A549 (cell line): ENCODE results near the gene ITGB1BP1. TPM values are rescaled to one million over a fixed set of nuclear protein-coding genes. Genes with fewer than 3 reads are reported as not detected.
A peak's percentile ranks its signal among the peaks of the same experiment; 100 is the strongest.

Experiments used
- ATAC-seq, 2 experiments: fragments of 200-7000 bp in 1 of 2; fragments of >200 bp in 1 of 2; cut with Nextera tagmentation in 1 of 2; cut with Tn5 transposase in 1 of 2; 3 replicates each; pipeline versions ENCODE4 v1.8.0 to v1.9.1; 2018 to 2020; ENCODE audit warnings: mild to moderate bottlenecking in 1 of 2, moderate library complexity in 1 of 2
- CTCF ChIA-PET: fragments of 300-600 bp; sonication (Branson Sonifier 250); formaldehyde crosslinking; extraction: SDS; loops from one replicate; lab custom pipeline; 2021; ENCODE audit warnings: antibody characterized with exemption, inconsistent platforms; lab: Yijun Ruan, JAX
- POLR2A ChIA-PET: fragments of 350-600 bp; formaldehyde crosslinking; extraction: SDS; loops from one replicate; lab custom pipeline; 2021; ENCODE audit warnings: antibody characterized with exemption, inconsistent platforms; lab: Yijun Ruan, JAX
- DNase-seq, 2 experiments: peaks; one replicate each; pipeline versions ENCODE4 v3.0.0 to v3.0.0-alpha.2; 2011 to 2016; ENCODE audit warnings: low read depth in 1 of 2, low spot score in 1 of 2
- FAIRE-seq: peaks from 2 replicates; lab custom pipeline; 2011; peaks lifted over from hg19 to GRCh38; lab: Jason Lieb, UNC
- H3K27ac ChIP-seq, 2 experiments: fragments of >200 bp; sonication (Bioruptor Twin); formaldehyde crosslinking; 3 replicates each; pipeline ENCODE4 v1.5.1; 2016 to 2017
- H3K4me1 ChIP-seq: fragments of >200 bp; sonication (Bioruptor Twin); formaldehyde crosslinking; 3 replicates; pipeline ENCODE4 v1.6.1; 2016
- H3K4me2 ChIP-seq: fragments of >200 bp; sonication (Bioruptor Twin); formaldehyde crosslinking; 3 replicates; pipeline ENCODE4 v1.6.1; 2016
- H3K4me3 ChIP-seq: fragments of >200 bp; sonication (Bioruptor Twin); formaldehyde crosslinking; 3 replicates; pipeline ENCODE4 v1.5.1; 2016
- H3K9me3 ChIP-seq: fragments of >200 bp; sonication (Bioruptor Twin); formaldehyde crosslinking; 3 replicates; pipeline ENCODE4 v1.6.1; 2016
- ATOH8 ChIP-seq: fragments of 250-450 bp; sonication (Bioruptor Pico); IDR thresholded peaks from 2 replicates; pipeline ENCODE4 v1.5.0; 2020; ENCODE audit warnings: low read depth, mild to moderate bottlenecking, moderate library complexity
- CBX2 ChIP-seq: fragments of 200-600 bp; sonication (generic); IDR thresholded peaks from 2 replicates; pipeline ENCODE4 v1.6.1; 2016; ENCODE audit warnings: low read depth, mild to moderate bottlenecking, borderline replicate concordance
- CEBPB ChIP-seq, 2 experiments: fragments of >200 bp in 1 of 2; sonication (Bioruptor Twin) in 1 of 2; formaldehyde crosslinking in 1 of 2; IDR thresholded peaks; 2 replicates each; pipeline ENCODE4 v1.6.1; 2012 to 2016
- CHD4 ChIP-seq: fragments of 200-600 bp; sonication (generic); IDR thresholded peaks from 2 replicates; pipeline ENCODE4 v1.6.1; 2016; ENCODE audit warnings: antibody characterized with exemption, mild to moderate bottlenecking, borderline replicate concordance
- EHMT2 ChIP-seq: fragments of 200-600 bp; sonication (generic); IDR thresholded peaks from 2 replicates; pipeline ENCODE4 v1.6.1; 2016; ENCODE audit warnings: antibody characterized with exemption, low read depth, mild to moderate bottlenecking, moderate library complexity
- EP300 ChIP-seq, 2 experiments: fragments of >200 bp; sonication (Bioruptor Twin); formaldehyde crosslinking; IDR thresholded peaks; 2 replicates in 1 of 2; 3 replicates in 1 of 2; pipeline ENCODE4 v1.6.1; 2016 to 2017
- FOSL2 ChIP-seq, 2 experiments: fragments of 450-650 bp in 1 of 2; fragments of >200 bp in 1 of 2; sonication (Bioruptor Twin) in 1 of 2; formaldehyde crosslinking; IDR thresholded peaks; 2 replicates each; pipeline versions ENCODE4 v1.5.0 to v1.6.1; 2016 to 2020; ENCODE audit warnings: mild to moderate bottlenecking in 1 of 2, moderate library complexity in 1 of 2
- FOXS1 ChIP-seq: fragments of 250-450 bp; sonication (Bioruptor Pico); IDR thresholded peaks from 2 replicates; pipeline ENCODE4 v1.5.0; 2020; ENCODE audit warnings: mild to moderate bottlenecking, moderate library complexity
- JUNB ChIP-seq: fragments of >200 bp; sonication (Bioruptor Twin); formaldehyde crosslinking; IDR thresholded peaks from 2 replicates; pipeline ENCODE4 v1.6.1; 2016
- MAZ ChIP-seq: fragments of 150-350 bp; IDR thresholded peaks from 2 replicates; pipeline ENCODE4 v1.6.1; 2014; ENCODE audit warnings: antibody characterized with exemption, low read depth, low read length, borderline replicate concordance
- MYC ChIP-seq: IDR thresholded peaks from 2 replicates; pipeline ENCODE4 v1.6.1; 2012; ENCODE audit warnings: mild to moderate bottlenecking, inconsistent platforms, low read length, improper control_type of control experiment, borderline replicate concordance
- NFE2L2 ChIP-seq: fragments of 150-350 bp; conservative IDR thresholded peaks from 2 replicates; pipeline ENCODE4 v1.6.1; 2014; ENCODE audit warnings: low read length
- PBX3 ChIP-seq: IDR thresholded peaks from 2 replicates; pipeline ENCODE4 v1.6.1; 2012
- RAD21 ChIP-seq, 2 experiments: fragments of >200 bp in 1 of 2; sonication (Bioruptor Twin) in 1 of 2; formaldehyde crosslinking in 1 of 2; IDR thresholded peaks in 1 of 2; conservative IDR thresholded peaks in 1 of 2; 2 replicates in 1 of 2; 3 replicates in 1 of 2; pipeline ENCODE4 v1.6.1; 2012 to 2018; ENCODE audit warnings: inconsistent platforms in 1 of 2
- RCOR1 ChIP-seq: fragments of 150-350 bp; IDR thresholded peaks from 2 replicates; pipeline ENCODE4 v1.6.1; 2014; ENCODE audit warnings: antibody characterized with exemption, low read length, low read depth
- TFCP2L1 ChIP-seq: fragments of 250-450 bp; sonication (Bioruptor Pico); IDR thresholded peaks from 2 replicates; pipeline ENCODE4 v1.5.0; 2021; ENCODE audit warnings: mild to moderate bottlenecking
- TP53 ChIP-seq: fragments of 250-450 bp; sonication (Bioruptor Pico); IDR thresholded peaks from 2 replicates; pipeline ENCODE4 v1.5.0; 2021; ENCODE audit warnings: mild to moderate bottlenecking, moderate library complexity
- WGBS: methylation state at CpG from one replicate; pipeline ENCODE4 v1.1.6; 2017; ENCODE audit errors: missing lambda C conversion rate; 5-methylcytosine and 5-hydroxymethylcytosine counted together
- polyA plus RNA-seq, 4 experiments: library from polyadenylated mRNA; depleted of rRNA in 3 of 4; stranded (reverse); fragments of >200 nt; fragmentation: RNase III in 1 of 4; extraction: RNeasy Plus Mini Kit Qiagen cat#74134 plus additional on column Dnase treatment in 1 of 4; gene quantifications; 2 replicates in 3 of 4; 3 replicates in 1 of 4; pipeline ENCODE4 v1.2.3, GENCODE V29; 2011 to 2017
- TF ChIP-seq, protein P1 (sequence below): fragments of >200 bp; sonication (Bioruptor Twin); formaldehyde crosslinking; IDR thresholded peaks from 3 replicates; pipeline ENCODE4 v1.5.1; 2016
- TF ChIP-seq, protein P2 (sequence below): fragments of >200 bp; sonication (Bioruptor Twin); formaldehyde crosslinking; IDR thresholded peaks from 3 replicates; pipeline ENCODE4 v1.6.1; 2016
- TF ChIP-seq, protein P3 (sequence below): fragments of 450-650 bp; IDR thresholded peaks from 2 replicates; pipeline ENCODE4 v1.6.1; 2014; ENCODE audit warnings: antibody characterized with exemption

Gene ITGB1BP1
- polyA plus RNA-seq, 2 of the 4 experiments (the other 2 are of a cell fraction), result 99.3 to 136 TPM

GRCh38 chr2:9404451-9404850 lies 18.9 kb downstream of the ITGB1BP1 start (continued):
- no peak for TF ChIP-seq CBX2
- TF ChIP-seq PBX3, result no peak

GRCh38 chr2:9403924-9404323 lies 19.4 kb downstream of the ITGB1BP1 start:
- Histone ChIP-seq H3K27ac (no peak overlapping the region), H3K4me1 (peaks cover 21% of the 10 kb centered on the region; the same call in 2 of the 3 replicates), H3K4me2 (no peak overlapping the region), H3K9me3 (no peaks in the 10 kb centered on the region), H3K4me3 (no peak overlapping the region)
- ChIA-PET CTCF (interaction anchor here (0.6 to 2.1 kb wide), 5 partner anchors 200 to 1470 kb away, joined by 3 to 6 read pairs (median 3); no protein-coding TSS in a partner anchor), POLR2A (no interaction called here)
- DNase-seq (no peak), ATAC-seq (no peak), FAIRE-seq (no peak)
- WGBS, result 70% methylated on average over 2 of the region's 2 CpGs
- no peak for TF ChIP-seq FOXS1 (CRISPR knock-in tag)
- no peak for TF ChIP-seq EHMT2
- no peak for TF ChIP-seq MYC
- no peak for TF ChIP-seq MAZ
- no peak for TF ChIP-seq CBX2
- no peak for TF ChIP-seq TP53 (CRISPR knock-in tag)
- no peak for TF ChIP-seq TFCP2L1 (CRISPR knock-in tag)
- TF ChIP-seq, all 56 proteins: peak for 0

GRCh38 chr2:9401646-9402371 lies 21.5 kb downstream of the ITGB1BP1 start:
- FAIRE-seq, result no peak
- no peak overlapping the region for H3K27ac ChIP-seq
- ChIA-PET POLR2A (interaction anchor here (0.5 to 0.6 kb wide), 3 partner anchors 15 to 73 kb away, joined by 3 to 5 read pairs (median 4); no protein-coding TSS in a partner anchor), CTCF (interaction anchor here (0.9 to 2.8 kb wide), 10 partner anchors 15 to 671 kb away, joined by 3 to 12 read pairs (median 4); partner anchors contain the start of genes ASAP2, CPSF3 and ITGB1BP1)
- no peaks in the 10 kb centered on the region for H3K9me3 ChIP-seq
- 94% methylated on average over 19 of the region's 19 CpGs for WGBS
- peaks cover 18% of the 10 kb centered on the region; the same call in 2 of the 3 replicates for H3K4me1 ChIP-seq
- TF ChIP-seq, protein P1, sequence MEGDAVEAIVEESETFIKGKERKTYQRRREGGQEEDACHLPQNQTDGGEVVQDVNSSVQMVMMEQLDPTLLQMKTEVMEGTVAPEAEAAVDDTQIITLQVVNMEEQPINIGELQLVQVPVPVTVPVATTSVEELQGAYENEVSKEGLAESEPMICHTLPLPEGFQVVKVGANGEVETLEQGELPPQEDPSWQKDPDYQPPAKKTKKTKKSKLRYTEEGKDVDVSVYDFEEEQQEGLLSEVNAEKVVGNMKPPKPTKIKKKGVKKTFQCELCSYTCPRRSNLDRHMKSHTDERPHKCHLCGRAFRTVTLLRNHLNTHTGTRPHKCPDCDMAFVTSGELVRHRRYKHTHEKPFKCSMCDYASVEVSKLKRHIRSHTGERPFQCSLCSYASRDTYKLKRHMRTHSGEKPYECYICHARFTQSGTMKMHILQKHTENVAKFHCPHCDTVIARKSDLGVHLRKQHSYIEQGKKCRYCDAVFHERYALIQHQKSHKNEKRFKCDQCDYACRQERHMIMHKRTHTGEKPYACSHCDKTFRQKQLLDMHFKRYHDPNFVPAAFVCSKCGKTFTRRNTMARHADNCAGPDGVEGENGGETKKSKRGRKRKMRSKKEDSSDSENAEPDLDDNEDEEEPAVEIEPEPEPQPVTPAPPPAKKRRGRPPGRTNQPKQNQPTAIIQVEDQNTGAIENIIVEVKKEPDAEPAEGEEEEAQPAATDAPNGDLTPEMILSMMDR, result no peak
- 0 out of 5 replicates have a peak, but pooled peaks of 1 of the 2 experiments have one; percentile 1 for TF ChIP-seq RAD21 (conservative IDR thresholded peaks at IDR 0.05 in 1 of 2, IDR thresholded peaks at IDR 0.05 in 1 of 2)
- no peak for TF ChIP-seq RCOR1
- H3K4me3 ChIP-seq, result no peak overlapping the region
- H3K4me2 ChIP-seq, result no peak overlapping the region
- peak in 1 of 2 experiments; percentile 41; a peak in 3 of 6 replicates for ATAC-seq
- no peak for DNase-seq

DNA sequence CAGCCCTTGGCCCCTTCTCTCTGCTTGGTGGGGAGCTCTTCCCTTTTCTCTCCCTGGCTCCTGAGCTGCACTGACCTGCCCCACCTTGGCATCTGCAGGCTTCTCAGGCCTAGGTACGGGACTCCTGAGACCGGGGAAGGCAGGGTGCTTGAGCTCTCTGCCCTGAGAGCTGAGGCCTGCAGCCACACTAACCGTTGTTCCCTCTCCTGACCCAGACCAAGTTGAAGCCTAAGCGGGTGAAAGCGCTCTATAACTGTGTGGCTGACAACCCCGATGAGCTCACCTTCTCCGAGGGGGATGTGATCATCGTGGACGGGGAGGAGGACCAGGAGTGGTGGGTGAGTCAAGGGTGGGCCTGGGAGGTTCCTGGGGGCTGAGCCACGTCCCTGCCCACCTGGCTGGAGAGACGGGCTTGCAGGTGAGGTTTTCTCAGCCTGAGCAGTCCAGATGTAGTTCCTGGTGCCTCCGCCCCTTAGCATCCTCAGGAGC lies 22.2 kb downstream of the ITGB1BP1 start:
- POLR2A ChIA-PET, result interaction anchor here (0.5 to 0.6 kb wide), 3 partner anchors 14 to 74 kb away, joined by 3 to 5 read pairs (median 4); no protein-coding TSS in a partner anchor
- H3K4me3 ChIP-seq, result no peak overlapping the region
- peaks cover 18% of the 10 kb centered on the region; the same call in 2 of the 3 replicates for H3K4me1 ChIP-seq
- 0 out of 6 replicates have a peak overlapping the region, but pooled peaks of 1 of the 2 experiments have one; percentile 22 for H3K27ac ChIP-seq
- WGBS, result 94% methylated on average over 12 of the region's 12 CpGs
- no peak for ATAC-seq
- H3K9me3 ChIP-seq, result no peaks in the 10 kb centered on the region
- DNase-seq, result no peak
- H3K4me2 ChIP-seq, result no peak overlapping the region
- no peak for FAIRE-seq
- CTCF ChIA-PET, result interaction anchor here (0.9 to 2.8 kb wide), 8 partner anchors 16 to 261 kb away, joined by 3 to 12 read pairs (median 4); partner anchors contain the start of genes ASAP2, CPSF3 and ITGB1BP1
- TF ChIP-seq RCOR1, result no peak
- no peak for TF ChIP-seq ATOH8
- TF ChIP-seq PBX3, result no peak
- TF ChIP-seq, protein P2, sequence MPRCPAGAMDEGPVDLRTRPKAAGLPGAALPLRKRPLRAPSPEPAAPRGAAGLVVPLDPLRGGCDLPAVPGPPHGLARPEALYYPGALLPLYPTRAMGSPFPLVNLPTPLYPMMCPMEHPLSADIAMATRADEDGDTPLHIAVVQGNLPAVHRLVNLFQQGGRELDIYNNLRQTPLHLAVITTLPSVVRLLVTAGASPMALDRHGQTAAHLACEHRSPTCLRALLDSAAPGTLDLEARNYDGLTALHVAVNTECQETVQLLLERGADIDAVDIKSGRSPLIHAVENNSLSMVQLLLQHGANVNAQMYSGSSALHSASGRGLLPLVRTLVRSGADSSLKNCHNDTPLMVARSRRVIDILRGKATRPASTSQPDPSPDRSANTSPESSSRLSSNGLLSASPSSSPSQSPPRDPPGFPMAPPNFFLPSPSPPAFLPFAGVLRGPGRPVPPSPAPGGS, result no peak
- TF ChIP-seq, protein P3, sequence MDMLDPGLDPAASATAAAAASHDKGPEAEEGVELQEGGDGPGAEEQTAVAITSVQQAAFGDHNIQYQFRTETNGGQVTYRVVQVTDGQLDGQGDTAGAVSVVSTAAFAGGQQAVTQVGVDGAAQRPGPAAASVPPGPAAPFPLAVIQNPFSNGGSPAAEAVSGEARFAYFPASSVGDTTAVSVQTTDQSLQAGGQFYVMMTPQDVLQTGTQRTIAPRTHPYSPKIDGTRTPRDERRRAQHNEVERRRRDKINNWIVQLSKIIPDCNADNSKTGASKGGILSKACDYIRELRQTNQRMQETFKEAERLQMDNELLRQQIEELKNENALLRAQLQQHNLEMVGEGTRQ, result no peak
- TF ChIP-seq NFE2L2, result no peak
- no peak for TF ChIP-seq RAD21 (conservative IDR thresholded peaks at IDR 0.05 in 1 of 2, IDR thresholded peaks at IDR 0.05 in 1 of 2)
- TF ChIP-seq CEBPB (IDR thresholded peaks at IDR 0.05), result no peak
- no peak for TF ChIP-seq CHD4
- no peak for TF ChIP-seq EP300 (IDR thresholded peaks at IDR 0.05)
- no peak for TF ChIP-seq JUNB
- TF ChIP-seq TFCP2L1 (CRISPR knock-in tag), result no peak
- no peak for TF ChIP-seq FOSL2 (IDR thresholded peaks at IDR 0.05)
- no peak for TF ChIP-seq FOSL2 (CRISPR knock-in tag; IDR thresholded peaks at IDR 0.05)
